Measurements from ENCODE around the gene AREL1.

Gene AREL1

DNA sequence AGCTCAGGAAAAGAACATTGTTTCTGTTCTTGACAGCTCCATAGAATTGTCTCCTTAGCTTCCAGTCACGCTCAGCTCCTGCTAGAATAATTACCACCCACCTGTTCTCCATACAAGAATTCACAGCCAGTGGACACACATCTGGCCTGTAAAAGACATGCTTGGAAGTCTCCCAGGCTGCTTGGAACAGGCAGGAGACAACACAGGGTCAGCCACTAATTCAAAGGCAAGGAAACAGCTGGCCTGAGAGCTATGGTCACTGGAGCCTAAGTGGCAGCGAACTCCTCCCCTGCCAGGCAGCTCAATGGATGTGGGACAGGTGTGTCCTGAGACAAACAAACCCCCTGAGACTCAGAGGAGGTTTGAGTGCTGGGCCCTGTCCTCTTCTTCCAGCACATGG, 77.9 kb downstream of the AREL1 start:
- DNase-seq = no peak

DNA sequence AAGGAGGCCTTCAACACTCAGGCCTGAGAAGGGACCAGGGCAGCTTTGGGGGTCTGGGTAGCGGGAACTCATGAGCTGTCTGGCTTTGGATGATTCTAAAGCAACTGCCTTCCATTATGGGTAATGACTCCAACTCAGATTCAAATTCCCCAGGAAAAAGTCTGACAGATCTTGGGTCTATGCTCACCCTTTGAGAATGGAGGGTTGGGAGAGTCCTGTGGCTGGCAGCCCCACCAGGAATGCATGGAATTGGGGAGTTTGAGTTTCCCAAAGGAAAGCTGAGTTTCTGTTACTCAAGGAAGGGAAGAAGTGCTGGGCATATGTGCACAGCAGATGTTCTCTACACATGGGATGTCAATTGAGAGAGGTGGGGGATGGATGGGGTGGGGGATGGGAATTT, 78.4 kb downstream of the AREL1 start:
- no peak for DNase-seq

DNA sequence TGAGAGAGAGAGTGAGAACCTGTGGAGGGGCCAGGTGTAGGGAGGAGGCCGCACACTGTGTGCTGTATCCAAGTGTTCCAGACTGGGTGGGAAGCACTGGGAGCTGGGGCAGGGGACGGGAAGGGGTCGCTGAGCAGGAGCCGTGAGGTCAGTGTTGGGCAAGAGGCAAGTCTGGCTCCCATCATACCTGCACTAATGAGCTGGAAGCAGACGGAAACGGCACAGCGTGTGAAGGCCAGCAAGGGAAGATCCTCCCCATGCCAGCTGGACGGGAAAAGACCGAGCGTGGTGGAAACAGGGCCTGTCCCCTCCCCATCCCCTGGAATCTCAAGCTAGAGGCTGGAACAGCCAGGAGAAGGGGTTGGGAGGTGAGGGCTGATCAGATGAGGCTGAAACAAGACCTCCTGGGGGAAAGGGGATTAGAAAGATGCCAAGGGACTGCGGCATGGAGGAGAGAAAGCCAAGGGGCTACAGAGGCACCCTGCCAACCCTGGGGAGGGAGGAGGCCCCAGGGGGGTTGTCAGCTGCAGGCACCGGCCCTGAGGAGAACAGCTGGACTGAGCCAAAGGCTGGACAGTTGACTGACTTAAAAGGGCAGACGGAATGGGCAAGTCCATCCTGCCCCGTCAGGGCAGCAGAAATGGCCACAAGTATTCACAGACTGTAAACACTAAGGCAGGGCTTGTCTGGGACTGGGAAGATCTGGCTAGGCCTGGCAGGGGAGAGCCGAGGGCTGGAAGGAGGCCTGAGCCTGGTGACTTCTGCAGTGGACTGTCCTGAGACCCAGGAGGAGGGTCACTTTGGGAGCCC, 81.8 kb downstream of the AREL1 start:
- no peak for DNase-seq

DNA sequence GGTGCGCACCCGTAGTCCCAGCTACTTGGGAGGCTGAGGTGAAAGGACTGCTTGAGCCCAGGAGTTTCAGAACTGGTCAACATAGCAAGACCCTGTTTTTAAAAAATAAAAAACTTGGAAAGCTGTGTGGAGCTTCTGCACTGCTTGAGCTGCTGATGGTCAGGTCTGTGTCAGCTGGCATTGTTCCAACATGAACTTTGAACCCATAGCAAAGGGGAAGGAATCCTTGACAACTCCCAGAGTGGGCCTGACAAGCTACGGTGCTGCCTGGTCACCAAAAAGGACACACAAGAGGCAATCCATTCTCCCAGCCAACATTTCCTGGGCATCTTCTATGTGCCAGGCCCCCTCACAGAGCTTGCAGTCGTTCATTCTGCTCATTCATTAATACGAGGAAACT, 84.5 kb downstream of the AREL1 start:
- no peak for DNase-seq

DNA sequence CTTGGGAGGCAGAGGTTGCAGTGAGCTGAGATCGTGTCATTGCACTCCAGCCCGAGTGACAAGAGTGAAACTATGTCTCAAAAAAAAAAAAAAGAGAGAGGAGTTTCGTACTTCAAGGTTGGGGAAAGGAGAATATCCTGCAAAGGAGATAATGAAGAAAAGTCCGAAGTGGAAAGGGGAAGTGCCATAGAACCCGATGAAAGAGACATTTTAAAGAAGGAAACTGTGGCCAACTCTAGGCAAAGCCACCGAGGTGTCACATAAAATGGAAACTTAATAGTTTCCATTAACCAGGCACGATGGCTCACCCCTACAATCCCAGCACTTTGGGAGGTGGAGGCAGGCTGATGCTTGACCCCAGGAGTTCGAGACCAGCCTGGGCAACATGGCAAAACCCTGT, 85.8 kb downstream of the AREL1 start:
- no peak for DNase-seq

DNA sequence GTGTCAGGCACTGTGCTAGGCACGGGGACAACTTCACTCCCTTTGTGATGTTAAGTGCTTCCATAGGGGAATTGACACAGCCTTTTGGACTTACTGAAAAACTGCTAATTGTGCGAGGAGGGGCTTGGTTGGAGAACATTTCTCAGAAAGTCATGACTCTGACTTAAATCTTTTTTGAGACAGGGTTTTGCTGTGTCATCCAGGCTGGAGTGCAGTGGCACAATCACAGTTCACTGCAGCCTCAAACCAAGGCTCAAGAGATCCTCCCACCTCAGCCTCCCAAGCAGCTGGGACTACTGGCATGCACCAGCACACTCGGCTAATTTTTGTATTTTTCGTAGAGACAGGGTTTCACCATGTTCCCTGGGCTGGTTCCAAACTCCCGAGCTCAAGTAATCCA, 90.6 kb downstream of the AREL1 start:
- no peak for DNase-seq

DNA sequence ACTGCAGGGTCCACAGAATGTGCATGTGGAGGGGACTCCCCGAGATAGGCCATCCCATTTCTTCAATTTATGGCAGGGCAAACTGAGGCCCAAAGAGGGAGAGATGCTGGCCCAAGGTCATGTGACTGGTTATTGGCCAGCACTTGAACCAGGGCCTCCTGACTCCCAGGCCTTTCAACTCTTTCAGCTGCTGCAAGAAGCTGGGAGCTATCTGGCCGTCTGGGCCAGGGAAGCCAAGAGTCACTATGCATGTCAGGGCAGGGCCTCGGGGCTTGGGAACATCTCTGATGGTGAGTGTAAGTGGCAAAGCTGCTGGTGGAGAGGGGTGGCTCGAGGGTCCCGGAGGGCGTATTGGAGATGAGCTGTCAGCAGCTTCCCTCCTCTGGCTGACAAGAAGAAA, 91.3 kb downstream of the AREL1 start:
- DNase-seq = no peak

DNA sequence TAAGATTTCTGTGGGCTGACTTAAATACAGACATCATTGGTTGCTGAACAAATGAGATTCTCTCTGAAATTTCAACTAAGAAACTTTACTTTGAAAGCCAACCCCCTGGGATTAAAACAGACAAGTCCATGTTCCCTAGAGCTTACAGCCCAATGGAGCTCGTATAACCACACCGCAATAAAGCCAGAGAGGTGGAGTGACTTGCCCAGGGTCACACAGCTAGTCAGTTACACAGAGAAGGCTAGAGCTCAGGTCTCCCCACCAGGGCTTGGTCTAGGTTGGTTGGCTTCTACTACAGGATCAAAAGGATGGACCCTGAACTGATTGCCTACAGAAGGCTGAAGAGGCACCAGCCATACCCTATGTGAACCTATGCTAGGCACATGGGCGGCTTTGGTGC, 92.0 kb downstream of the AREL1 start:
- no peak for DNase-seq

DNA sequence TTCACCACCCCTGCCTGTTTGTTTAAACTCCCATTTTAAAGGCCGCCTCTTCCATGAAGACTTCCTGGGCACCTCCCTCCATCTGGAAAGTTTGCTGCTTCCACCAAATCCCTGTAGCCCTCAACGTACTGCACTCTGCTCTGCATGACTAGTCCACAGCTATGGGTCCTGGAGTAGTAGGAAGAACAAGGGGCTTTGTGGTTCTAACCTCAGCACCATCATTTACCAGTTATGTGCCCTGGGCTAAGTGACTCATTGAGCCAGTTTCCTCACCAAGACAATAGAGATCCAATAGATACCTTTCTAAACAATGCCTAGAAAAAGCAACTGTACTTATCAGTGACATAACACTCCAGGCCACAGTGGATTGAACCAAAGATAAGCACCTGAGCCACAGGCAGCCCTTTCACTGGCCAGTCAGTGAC, 92.4 kb downstream of the AREL1 start:
- peak; percentile 57 for DNase-seq

DNA sequence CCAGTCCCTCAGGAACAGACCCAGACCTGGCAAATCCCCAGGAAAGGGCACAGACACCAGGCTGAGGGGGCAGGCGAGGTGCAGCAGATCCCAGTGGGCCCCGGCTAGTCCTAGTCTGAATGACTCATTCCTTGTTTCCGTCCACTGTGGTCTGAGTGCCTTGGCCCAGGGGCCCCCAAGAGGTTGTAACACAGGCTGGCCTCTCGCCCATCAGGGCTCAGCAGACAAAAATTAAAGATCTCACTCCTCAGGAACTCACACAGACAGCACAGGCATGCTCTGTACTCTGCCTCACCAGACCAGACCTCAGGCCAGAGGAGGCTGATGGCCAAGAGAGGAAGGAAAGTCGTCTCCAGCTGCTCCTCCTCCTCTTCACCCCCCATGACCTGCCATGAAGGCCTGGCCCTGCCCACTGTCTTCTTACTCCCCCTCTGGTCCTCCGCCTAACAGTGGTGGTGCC, 93.2 kb downstream of the AREL1 start:
- DNase-seq = peak; percentile 77

DNA sequence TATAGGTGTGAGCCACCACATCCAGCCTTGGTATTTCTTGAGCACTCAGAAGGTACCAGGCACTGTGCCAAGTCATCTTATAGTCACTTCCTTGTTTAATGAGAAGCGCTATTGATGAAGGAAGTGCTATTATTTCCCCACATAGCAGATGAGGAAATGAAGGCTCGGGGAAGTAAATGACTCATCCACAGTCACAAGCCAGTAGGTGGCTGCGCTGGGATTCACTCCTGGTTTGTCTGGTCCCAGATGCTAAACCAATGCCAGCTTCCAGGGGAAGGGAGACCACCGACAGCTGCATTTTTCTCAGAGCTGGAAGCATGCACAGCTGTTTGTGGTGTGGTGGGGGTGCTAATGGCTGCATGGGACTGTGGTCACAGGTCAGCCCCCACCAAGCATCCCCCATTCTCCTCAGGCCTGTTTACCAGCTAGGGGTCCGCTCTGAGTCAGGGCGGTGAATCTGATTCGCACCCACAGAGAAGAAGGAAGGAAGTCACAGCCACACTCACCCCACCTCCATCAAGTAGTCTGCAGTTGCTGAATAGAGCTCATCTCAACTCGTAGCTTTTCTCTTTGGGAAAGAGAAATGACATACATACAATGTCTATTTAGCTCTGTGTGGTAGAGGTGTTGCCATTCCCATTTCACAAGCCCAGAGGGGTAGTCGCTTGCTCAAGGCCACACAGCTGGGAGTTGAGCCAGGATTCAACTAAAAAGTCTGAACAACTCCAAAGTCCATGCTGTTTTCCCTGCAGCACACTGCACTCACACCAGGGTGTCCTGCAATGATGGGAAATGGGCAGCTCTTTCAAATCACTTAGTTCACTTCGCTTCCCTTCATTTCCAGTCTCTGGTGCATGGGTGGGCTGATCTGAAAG, 94.6 kb downstream of the AREL1 start:
- no peak for DNase-seq

DNA sequence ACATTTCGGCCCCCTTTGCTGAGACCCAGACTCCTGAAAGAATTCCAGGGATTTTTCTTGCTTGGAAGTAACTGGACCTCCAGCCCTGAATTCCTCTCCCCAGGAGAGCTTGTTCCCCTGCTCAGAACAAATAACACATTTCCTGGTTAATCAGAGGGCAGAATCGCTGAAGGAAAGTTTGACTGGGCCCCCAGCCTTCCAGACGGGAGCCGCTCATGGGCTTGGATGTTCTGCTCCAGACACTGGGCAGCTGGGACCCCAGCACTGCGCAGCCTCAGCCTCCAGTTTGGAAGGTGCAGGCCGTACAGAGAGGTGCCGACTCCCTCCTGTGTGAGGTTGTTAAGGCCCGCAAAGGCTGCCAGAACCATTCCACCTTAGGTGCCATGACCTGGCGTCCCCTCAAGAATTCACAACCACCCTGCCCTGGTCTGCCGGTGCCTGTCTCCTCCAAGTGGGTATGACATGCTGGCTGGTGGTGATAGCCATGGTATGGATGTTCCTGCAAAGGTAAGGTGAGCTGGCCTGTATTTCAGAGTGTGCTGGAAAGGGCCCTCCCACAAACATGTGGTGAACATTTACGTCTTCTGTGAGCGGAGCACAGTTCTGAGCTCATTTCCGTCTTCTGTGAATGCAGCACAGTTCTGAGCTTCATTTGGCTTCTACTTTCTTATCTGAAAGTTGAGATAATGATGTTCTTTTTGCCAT, 95.7 kb downstream of the AREL1 start:
- no peak for DNase-seq

DNA sequence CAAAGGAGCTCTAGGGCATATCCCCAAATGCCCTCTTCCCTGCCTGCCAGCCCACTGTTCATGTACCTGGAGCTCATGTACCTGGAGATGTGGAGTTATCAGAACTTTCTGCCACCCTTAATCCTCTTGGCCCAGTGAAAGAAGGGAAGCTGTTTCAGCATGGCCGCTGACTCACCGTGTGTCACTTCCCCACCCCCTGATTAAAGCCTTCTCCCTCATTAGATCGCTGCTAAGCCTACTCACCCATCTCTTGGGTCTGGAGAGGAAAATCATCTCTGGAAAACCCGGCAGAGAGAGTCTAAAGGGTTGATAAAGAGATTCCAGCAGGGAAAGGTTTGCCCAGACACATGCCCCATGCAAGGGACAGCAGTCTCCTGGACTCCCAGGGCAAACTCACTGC, 96.4 kb downstream of the AREL1 start:
- DNase-seq = peak; percentile 71

DNA sequence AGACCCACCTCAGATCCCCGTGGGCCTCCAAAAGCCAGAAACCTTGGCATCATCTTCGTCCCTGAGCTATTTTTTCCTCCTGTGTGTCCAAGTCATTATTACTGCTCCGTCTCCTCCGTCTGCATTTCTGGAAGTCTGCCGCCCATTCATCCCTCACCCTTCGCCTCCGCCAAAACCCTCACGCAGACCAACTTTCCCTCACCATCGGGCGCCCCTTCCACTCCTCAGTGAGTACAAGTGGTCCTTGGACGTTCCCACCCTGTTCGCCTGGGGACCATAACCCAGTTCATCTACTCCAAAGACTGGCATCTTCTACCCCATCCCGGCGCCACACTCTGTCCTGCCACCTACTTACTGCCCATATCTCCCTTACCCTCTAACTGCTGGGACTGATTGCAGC, 97.1 kb downstream of the AREL1 start:
- no peak for DNase-seq

DNA sequence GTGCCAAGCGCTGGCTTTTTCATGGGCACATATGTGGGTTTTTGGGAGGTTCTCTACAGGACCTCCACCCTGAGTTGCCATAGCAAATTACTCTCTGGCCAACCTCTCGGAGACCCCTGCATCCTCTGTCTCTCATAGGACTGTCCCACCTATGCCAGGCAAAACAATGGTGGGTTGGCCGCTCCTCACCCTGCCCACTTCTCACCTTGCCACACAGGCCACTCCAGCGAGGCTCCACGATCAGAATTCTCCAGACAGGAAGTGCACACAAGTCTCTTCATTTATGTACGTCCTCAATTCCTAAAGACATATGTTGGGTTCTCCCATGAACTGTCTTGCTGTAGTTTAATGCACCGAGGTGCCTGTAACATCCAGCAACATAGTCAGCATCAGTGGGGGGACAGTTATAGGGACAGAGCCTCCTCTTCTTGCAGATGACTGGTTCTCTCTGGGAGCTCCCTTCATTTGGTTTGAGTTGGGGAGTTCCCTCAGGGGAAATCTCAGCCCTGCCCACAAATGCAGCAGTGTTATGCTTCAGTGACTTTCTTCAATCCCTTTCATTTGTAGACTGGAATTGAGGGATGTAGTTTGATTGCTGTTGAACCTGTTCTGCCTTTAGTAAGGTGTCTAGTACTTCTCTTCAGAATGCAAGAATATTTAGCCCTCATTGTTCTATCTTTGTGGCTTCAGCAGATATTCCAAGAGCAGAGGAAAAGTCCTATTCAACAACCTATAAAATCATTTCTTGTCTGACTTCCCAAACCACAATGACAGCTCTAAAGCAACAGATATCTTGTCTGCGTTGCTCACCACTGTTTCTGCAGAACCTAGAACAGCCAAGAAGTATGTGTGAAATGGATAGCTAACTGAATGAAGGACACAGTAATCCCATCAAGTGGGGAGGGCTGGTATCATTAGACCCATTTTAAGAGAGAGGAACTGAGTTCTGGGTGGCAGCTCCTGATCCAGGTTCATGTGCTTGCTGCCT, 98.1 kb downstream of the AREL1 start:
- no peak for DNase-seq

DNA sequence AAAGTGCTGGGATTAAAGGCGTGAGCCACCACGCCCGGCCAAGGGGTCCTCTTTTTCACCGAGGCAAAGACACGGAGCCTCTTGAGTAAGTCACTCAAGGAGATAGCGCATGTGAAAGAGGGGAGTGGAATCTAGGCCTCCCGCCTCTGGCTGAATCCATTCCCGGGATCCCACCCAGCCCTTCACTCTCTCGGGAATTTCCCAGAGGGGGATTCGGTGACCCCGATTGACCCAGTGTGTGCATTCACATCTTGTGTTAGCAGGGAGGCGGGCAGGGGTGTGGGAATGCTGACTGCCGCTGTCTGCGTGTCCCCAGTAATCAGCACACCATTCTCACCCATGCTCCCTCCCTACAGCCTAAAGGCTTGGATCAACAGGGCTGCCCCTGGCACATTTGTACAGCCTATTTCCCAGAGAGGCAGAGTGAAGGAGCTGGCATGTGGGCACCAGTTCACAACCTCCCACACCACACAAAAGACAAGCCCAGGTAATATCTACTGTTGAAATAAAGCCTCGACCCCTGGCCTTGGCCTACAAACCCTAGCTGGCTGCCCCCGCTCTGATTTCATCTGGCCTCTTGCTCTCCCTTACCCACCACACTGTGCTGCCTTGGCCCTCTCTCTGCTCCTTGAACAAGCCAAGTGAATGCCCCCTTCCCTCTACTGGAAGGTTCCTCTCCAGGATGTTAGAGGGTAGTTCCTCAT, 99.5 kb downstream of the AREL1 start:
- no peak for DNase-seq

DNA sequence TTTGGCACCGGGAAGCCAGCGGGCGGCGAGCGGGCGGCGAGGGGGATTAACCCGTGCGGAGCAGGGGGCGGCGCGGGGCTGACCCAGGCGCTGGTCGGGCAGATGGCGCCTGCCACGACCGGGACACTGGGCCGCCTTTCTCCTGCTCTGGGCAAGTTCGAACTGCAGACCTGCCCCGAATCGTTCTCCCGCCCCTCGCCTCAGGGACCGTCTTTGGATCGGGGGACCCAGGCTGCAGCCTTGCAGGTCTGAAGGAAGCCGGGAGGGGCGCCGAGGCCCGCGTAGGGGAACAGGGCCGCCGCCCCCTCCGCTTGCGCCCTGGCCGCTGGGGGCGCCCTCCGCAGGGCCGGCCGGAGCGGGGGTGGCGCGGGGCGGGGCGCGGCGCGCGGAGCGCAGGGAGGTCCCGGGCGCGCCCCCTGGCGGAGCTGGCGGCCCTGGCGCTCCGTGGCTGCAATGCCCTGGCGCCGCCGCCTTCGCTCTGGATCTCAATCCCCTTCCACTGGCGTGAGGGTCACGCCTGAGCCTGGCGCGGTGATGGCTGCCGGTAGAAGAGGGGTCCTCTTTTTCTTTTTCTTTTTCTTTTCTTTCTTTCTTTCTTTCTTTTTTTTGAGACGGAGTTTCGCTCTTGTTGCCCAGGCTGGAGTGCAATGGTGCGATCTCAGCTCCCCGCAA, 100.4 kb downstream of the AREL1 start:
- peak; percentile 76 for DNase-seq

DNA sequence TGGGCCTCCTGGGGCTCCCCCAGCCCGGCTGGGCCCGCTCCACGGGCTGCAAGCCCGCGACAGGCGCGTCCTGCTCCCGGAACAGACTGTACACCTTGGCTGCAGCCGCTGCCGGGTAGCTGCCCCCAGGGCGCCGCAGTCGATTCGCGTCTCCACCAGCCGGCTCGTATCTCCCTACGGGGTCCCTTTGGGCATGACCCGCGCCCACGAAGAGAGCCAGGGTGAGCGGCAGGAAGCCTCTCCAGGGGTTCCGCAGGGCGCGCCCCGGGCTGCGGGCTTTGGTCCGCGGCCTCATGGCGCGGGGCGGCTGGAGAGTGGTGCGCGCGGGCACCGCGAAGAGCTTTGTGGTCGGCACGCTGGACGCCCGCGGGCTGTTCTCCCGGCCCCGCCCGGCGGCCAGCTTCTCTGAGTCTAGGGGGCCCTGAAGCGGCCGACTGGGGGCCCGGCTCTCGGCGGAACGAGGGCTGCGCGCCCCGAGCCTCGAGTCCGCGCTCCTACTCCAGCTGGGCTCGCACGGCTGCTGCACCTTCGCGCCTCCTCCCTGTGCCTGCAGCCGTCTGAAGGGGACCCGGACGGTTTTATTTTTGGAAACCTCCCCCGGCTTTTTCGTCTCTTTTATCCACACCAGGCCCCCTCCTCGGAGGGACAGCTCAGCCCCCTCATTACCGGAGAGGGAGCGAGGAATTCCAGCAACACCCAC, 101.1 kb downstream of the AREL1 start, which contains the start of gene LTBP2:
Gene LTBP2, minus strand, starts transcription at position 588 of the 700 bp plus-strand sequence. Its CDS starts 293 bp downstream, at position 295.
- no peak for DNase-seq
